NCI-H345 treated with DMSO at 0.1 percent for 48 hours (cell line): ENCODE results near the gene NCBP1.
"Not testable (repeated sequence)": the region's sequence is repeated elsewhere in the genome, so short reads cannot be mapped to it uniquely, and the experiment has no call there.

Source experiments
- DNase-seq: peaks from one replicate; lab custom pipeline; 2025; ENCODE audit not compliant: unreplicated experiment; lab: John Stamatoyannopoulos, UW

NCBP1 gene

GRCh38 chr9:97632985-97633858 lies at the start of gene NCBP1, which contains the start of gene TSTD2:
Gene NCBP1, plus strand, starts transcription at chr9:97633821. Its CDS starts 61 bp downstream, at chr9:97633882.
Gene TSTD2, minus strand, starts transcription at chr9:97633368. Its CDS starts 5,806 bp downstream, at chr9:97627562.
- DNase-seq, result peak; percentile 98

GRCh38 chr9:97584778-97585177 lies 48.8 kb upstream of the NCBP1 start:
- DNase-seq, result not testable (repeated sequence)

- not testable (repeated sequence) for DNase-seq
Measured at GRCh38 chr9:97586909-97587308, 46.7 kb upstream of the NCBP1 start.

- DNase-seq, result no peak
Measured at GRCh38 chr9:97591535-97591934, 42.1 kb upstream of the NCBP1 start.

GRCh38 chr9:97592126-97592525 lies 41.5 kb upstream of the NCBP1 start:
- no peak for DNase-seq

GRCh38 chr9:97593960-97594359 lies 39.7 kb upstream of the NCBP1 start:
- DNase-seq, result no peak

- peak; percentile 33 for DNase-seq
Measured at GRCh38 chr9:97594381-97594921, 39.2 kb upstream of the NCBP1 start.

- no peak for DNase-seq
Measured at GRCh38 chr9:97596906-97597305, 36.7 kb upstream of the NCBP1 start.

GRCh38 chr9:97598461-97599288 lies 34.9 kb upstream of the NCBP1 start:
- peak; percentile 44 for DNase-seq

- no peak for DNase-seq
Measured at GRCh38 chr9:97599314-97599846, 34.2 kb upstream of the NCBP1 start.

- DNase-seq, result no peak
Measured at GRCh38 chr9:97600531-97601227, 32.9 kb upstream of the NCBP1 start.

- no peak for DNase-seq
Measured at GRCh38 chr9:97601228-97601898, 32.3 kb upstream of the NCBP1 start.

GRCh38 chr9:97602430-97602829 lies 31.2 kb upstream of the NCBP1 start:
- no peak for DNase-seq

GRCh38 chr9:97604901-97605645 lies 28.5 kb upstream of the NCBP1 start:
- no peak for DNase-seq

GRCh38 chr9:97615439-97616072 lies 18.1 kb upstream of the NCBP1 start:
- DNase-seq, result peak; percentile 21

- DNase-seq, result no peak
Measured at GRCh38 chr9:97617939-97618416, 15.6 kb upstream of the NCBP1 start.

- not testable (repeated sequence) for DNase-seq
Measured at GRCh38 chr9:97620063-97620462, 13.6 kb upstream of the NCBP1 start.

GRCh38 chr9:97622483-97622882 lies 11.1 kb upstream of the NCBP1 start:
- not testable (repeated sequence) for DNase-seq

- no peak for DNase-seq
Measured at GRCh38 chr9:97623946-97624345, 9.7 kb upstream of the NCBP1 start.
